HepG2 (cell line): ENCODE measurements around the gene SNX15. TPM values are rescaled to one million over a fixed set of nuclear protein-coding genes. Genes with fewer than 3 reads are reported as not detected.

Source experiments
- ATAC-seq: fragments of 200-7000 bp; cut with Tn5 transposase; 3 replicates; pipeline ENCODE4 v1.9.1; 2020; ENCODE audit warnings: mild to moderate bottlenecking, moderate library complexity
- BruUV-seq: library from RNA; stranded (reverse); fragments of 400-500 nt; replicated peaks from 2 replicates; lab custom pipeline; 2021; lab: Mats Ljungman, UMichigan
- CTCF ChIA-PET: fragments of 300-600 bp; formaldehyde crosslinking; extraction: SDS; loops from one replicate; lab custom pipeline; 2021; ENCODE audit warnings: low total read pairs, inconsistent platforms, low intra/inter-chr PET ratio; lab: Yijun Ruan, JAX
- POLR2A ChIA-PET: fragments of 350-600 bp; sonication (Branson Sonifier 250); formaldehyde crosslinking; loops from one replicate; lab custom pipeline; 2020; ENCODE audit warnings: antibody characterized with exemption, inconsistent platforms; lab: Yijun Ruan, JAX
- DNase-seq: peaks from one replicate; pipeline ENCODE4 v3.0.0-alpha.2; 2015; ENCODE audit warnings: low spot score
- FAIRE-seq: peaks from 3 replicates; lab custom pipeline; 2011; peaks lifted over from hg19 to GRCh38; lab: Jason Lieb, UNC
- H2AFZ ChIP-seq: one replicate; pipeline ENCODE4 v1.6.1; 2011; ENCODE audit warnings: low read length, inconsistent platforms
- H3K27ac ChIP-seq: fragments of 300-600 bp; 3 replicates; pipeline ENCODE4 v1.8.0; 2011; ENCODE audit warnings: mixed run types, mild to moderate bottlenecking, mixed read lengths, low read length, inconsistent platforms; ENCODE audit not compliant: insufficient read depth; ENCODE audit errors: extremely low read length
- H3K27me3 ChIP-seq, 2 experiments: fragments of 200-600 bp in 1 of 2; 2 replicates in 1 of 2; 3 replicates in 1 of 2; pipeline versions ENCODE4 v1.6.0 to v1.8.0; 2011; ENCODE audit warnings: low read length in 2 of 2, mild to moderate bottlenecking in 2 of 2, moderate library complexity in 2 of 2, inconsistent platforms in 1 of 2; ENCODE audit not compliant: insufficient read depth in 2 of 2, control insufficient read depth in 1 of 2
- H3K36me3 ChIP-seq, 2 experiments: fragments of 200-600 bp in 1 of 2; replicated peaks in 1 of 2; 2 replicates in 1 of 2; 3 replicates in 1 of 2; pipeline versions ENCODE4 v1.5.1 to v1.8.0; 2011; ENCODE audit warnings: low read length in 2 of 2, inconsistent platforms in 1 of 2; ENCODE audit not compliant: insufficient read depth in 2 of 2, control insufficient read depth in 1 of 2
- H3K4me1 ChIP-seq: 2 replicates; pipeline ENCODE4 v1.5.1; 2012; ENCODE audit warnings: low read length, inconsistent platforms; ENCODE audit not compliant: insufficient read depth
- H3K4me2 ChIP-seq: 2 replicates; pipeline ENCODE4 v1.6.0; 2011; ENCODE audit warnings: low read depth, low read length, inconsistent platforms
- H3K4me3 ChIP-seq, 3 experiments: fragments of 200-600 bp in 1 of 3; sonication (generic), shearing (Covaris generic) in 1 of 3; replicated peaks in 1 of 3; 2 replicates each; pipeline ENCODE4 v1.5.1; 2011 to 2016; ENCODE audit warnings: low read length in 3 of 3, inconsistent platforms in 2 of 3, low read depth in 2 of 3, mild to moderate bottlenecking in 2 of 3, control low read depth in 1 of 3, mixed read lengths in 1 of 3; ENCODE audit not compliant: insufficient read depth in 1 of 3
- H3K79me2 ChIP-seq: one replicate; pipeline ENCODE4 v1.6.1; 2011; ENCODE audit warnings: low read length, inconsistent platforms; ENCODE audit not compliant: insufficient read depth
- H3K9ac ChIP-seq: 2 replicates; pipeline ENCODE4 v1.6.0; 2011; ENCODE audit warnings: mild to moderate bottlenecking, low read depth, low read length, inconsistent platforms; ENCODE audit not compliant: insufficient read depth
- H3K9me3 ChIP-seq: 2 replicates; pipeline ENCODE4 v1.5.1; 2012; ENCODE audit warnings: mild to moderate bottlenecking, low read length
- H4K20me1 ChIP-seq: 2 replicates; pipeline ENCODE4 v1.6.0; 2011; ENCODE audit warnings: inconsistent platforms, mild to moderate bottlenecking, low read length, moderate library complexity; ENCODE audit not compliant: insufficient read depth
- HOXA3 ChIP-seq: sonication (generic); formaldehyde crosslinking; IDR thresholded peaks from 2 replicates; pipeline ENCODE4 v1.5.0; 2020; ENCODE audit warnings: missing genetic modification reagents
- MXD1 ChIP-seq: sonication (generic); formaldehyde crosslinking; IDR thresholded peaks from 2 replicates; pipeline ENCODE4 v1.4.0; 2020; ENCODE audit warnings: mild to moderate bottlenecking, missing genetic modification reagents
- ZBTB46 ChIP-seq: sonication (generic); formaldehyde crosslinking; IDR thresholded peaks from 2 replicates; pipeline ENCODE4 v1.4.0; 2020; ENCODE audit warnings: mild to moderate bottlenecking, missing genetic modification reagents, borderline replicate concordance
- ZNF512 ChIP-seq: sonication (generic); formaldehyde crosslinking; IDR thresholded peaks from 2 replicates; pipeline ENCODE4 v1.4.0; 2020; ENCODE audit warnings: mild to moderate bottlenecking, missing genetic modification reagents
- ZNF746 ChIP-seq: sonication (generic); formaldehyde crosslinking; IDR thresholded peaks from 2 replicates; pipeline ENCODE4 v1.8.0; 2022; ENCODE audit warnings: mild to moderate bottlenecking, missing genetic modification reagents
- WGBS: methylation state at CpG from one replicate; pipeline ENCODE4 v1.1.6; 2017; ENCODE audit warnings: low lambda C conversion rate; 5-methylcytosine and 5-hydroxymethylcytosine counted together
- in situ Hi-C: cut with HindIII; loops from 2 replicates; pipeline ENCODE4 v1.10.0; 2017; ENCODE audit warnings: low pct_unique_long_range_greater_than_20kb; ENCODE audit not compliant: extremely low pct_ligation_motif_present
- intact Hi-C: fragments of 100-400 bp; cut with micrococcal nuclease; formaldehyde crosslinking; loops from one replicate; pipeline ENCODE4 v1.10.0; 2022; ENCODE audit not compliant: unreplicated experiment
- polyA plus RNA-seq, 8 experiments: library from polyadenylated mRNA; depleted of rRNA in 3 of 8; stranded (reverse) in 7 of 8; unstranded in 1 of 8; fragments of >200 nt; fragmentation: Illumina TruSeq in 4 of 8; extraction: Trizol in 4 of 8; gene quantifications; 2 replicates each; pipeline versions ENCODE4 v1.2.1 to v1.2.3, GENCODE V29; 2011 to 2016; ENCODE audit warnings: low read depth in 4 of 8, missing spikeins in 1 of 8, mixed read lengths in 1 of 8; ENCODE audit not compliant: insufficient read depth in 1 of 8
- total RNA-seq, 5 experiments: library from RNA; depleted of rRNA; stranded (reverse); fragments of >200 nt; fragmentation: Illumina TruSeq; extraction: Trizol; gene quantifications; 2 replicates each; pipeline ENCODE4 v1.2.3, GENCODE V29; 2016; ENCODE audit warnings: low read depth in 1 of 5

SNX15 gene
- total and polyA plus RNA-seq, 2 of the 13 experiments (the other 11 are each of a cell fraction or from before 2014, with no cell fraction given): 19.1 to 22.6 TPM

GRCh38 chr11:65021003-65021402, 6.2 kb upstream of the SNX15 start:
- 74% methylated on average over 3 of the region's 3 CpGs for WGBS
- ChIA-PET CTCF (no interaction called here), POLR2A (no interaction called here)
- H3K27me3 ChIP-seq: no peaks in the 10 kb centered on the region
- BruUV-seq: no TSS peak
- no peak for ATAC-seq
- H3K27ac ChIP-seq: no peak overlapping the region
- FAIRE-seq: no peak
- no peaks in the 10 kb centered on the region for H4K20me1 ChIP-seq
- H3K4me3 ChIP-seq: no peak overlapping the region
- intact Hi-C loops: no loop called here
- no peaks in the 10 kb centered on the region for H3K79me2 ChIP-seq
- H3K4me2 ChIP-seq: no peak overlapping the region
- no peak overlapping the region for H2AFZ ChIP-seq
- H3K9ac ChIP-seq: no peak overlapping the region
- no peak for TF ChIP-seq HOXA3 (CRISPR knock-in tag)
- no peak for TF ChIP-seq MXD1 (CRISPR knock-in tag)
- no peak for TF ChIP-seq ZBTB46 (CRISPR knock-in tag)
- no peak for TF ChIP-seq ZNF746 (CRISPR knock-in tag)
- no peak for TF ChIP-seq ZNF512 (CRISPR knock-in tag)
- in situ Hi-C loops: no loop called here
- peaks cover 71% of the 10 kb centered on the region for H3K4me1 ChIP-seq
- no peaks in the 10 kb centered on the region for H3K9me3 ChIP-seq
- no peak for DNase-seq
- no peaks in the 10 kb centered on the region for H3K36me3 ChIP-seq
